Stimulated activated CD8-positive, alpha-beta memory T cell treated with anti-CD3 and anti-CD28 coated beads, Interleukin-7, amount 100 ng/mL, for 1 hour (primary cell): ENCODE data around the gene DPPA4.

Source experiments
- DNase-seq, 2 donors: peaks; one replicate each; pipeline ENCODE4 v3.0.0-alpha.2; 2020; ENCODE audit warnings: low read depth in 2 of 2

DPPA4 gene

GRCh38 chr3:109339197-109339596 is 1.9 kb upstream of the DPPA4 start:
- no peak for DNase-seq

DNA sequence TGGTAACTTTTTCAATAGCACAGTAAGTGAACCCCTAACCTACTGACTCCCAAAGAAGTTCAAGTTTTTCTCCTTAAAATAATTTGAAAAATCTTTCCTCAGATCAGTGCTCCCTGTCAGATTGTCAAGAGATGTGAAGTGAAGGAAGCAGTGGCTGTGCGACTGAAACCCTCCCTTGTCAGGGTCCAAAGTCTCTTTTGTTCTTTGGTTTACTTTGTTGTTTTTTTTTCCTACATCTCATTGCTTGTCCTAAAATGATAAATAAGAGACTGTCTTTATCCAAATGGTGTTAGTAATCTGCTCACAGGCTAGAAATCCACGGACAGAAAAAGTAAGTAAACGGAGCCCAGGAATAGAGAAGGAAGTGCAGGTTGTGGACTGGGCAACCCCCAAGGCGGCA is 976 bp upstream of the DPPA4 start:
- DNase-seq: no peak

DNA sequence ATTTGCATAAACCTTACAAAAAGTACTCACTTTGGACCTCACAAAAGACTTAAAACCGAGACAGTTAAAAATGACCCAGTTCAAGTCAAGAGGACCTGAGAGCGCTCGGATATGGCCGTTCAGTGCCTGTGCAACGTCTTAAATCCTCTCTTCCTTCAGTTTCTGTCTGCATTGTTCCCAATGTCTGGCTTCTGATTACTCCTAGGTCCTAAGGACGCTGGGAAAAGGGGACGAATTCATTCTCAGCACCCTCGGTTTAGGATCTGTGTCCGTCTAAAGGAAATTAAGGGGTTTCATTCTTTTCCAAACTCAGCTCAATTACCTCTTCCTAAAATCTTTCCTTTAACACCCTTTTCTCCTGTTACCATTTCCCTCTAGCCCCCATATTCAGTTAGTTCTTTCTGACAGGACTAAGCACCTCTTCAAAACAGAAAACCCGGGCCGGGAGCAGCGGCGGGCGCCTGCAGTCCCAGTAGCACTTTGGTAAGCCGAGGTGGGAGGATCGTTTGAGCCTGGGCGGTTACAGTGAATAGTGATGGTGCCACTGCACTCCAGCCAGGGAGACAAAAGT is 970 bp downstream of the DPPA4 start:
- DNase-seq: no peak

DNA sequence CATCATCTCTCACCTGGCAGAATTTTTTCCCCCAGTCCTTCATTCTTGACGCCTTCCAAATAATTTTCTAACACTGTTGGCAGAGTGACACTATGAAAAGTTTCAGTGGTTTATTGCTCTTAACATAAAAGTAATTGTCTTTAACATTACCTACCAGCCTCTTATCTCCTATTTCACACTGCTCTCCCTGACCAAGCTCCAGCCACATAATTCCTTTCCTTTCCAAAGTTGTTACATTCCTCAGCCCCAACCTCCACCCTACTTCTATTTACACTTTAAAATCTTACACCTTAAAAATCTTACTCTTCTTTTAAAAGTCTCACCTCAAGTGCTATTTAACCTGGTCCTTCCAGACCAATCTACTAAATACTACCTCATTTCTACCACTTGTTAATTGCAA is 2.8 kb downstream of the DPPA4 start:
- no peak for DNase-seq

- DNase-seq: no peak
Observed at GRCh38 chr3:109331692-109332091, 5.7 kb downstream of the DPPA4 start.

- no peak for DNase-seq
Observed at GRCh38 chr3:109330405-109330804, 6.9 kb downstream of the DPPA4 start.

GRCh38 chr3:109328202-109328601 is 9.1 kb downstream of the DPPA4 start:
- no peak for DNase-seq

GRCh38 chr3:109325657-109326056 is 11.7 kb downstream of the DPPA4 start:
- DNase-seq: no peak

- no peak for DNase-seq
Observed at GRCh38 chr3:109325109-109325508, 12.2 kb downstream of the DPPA4 start.

DNA sequence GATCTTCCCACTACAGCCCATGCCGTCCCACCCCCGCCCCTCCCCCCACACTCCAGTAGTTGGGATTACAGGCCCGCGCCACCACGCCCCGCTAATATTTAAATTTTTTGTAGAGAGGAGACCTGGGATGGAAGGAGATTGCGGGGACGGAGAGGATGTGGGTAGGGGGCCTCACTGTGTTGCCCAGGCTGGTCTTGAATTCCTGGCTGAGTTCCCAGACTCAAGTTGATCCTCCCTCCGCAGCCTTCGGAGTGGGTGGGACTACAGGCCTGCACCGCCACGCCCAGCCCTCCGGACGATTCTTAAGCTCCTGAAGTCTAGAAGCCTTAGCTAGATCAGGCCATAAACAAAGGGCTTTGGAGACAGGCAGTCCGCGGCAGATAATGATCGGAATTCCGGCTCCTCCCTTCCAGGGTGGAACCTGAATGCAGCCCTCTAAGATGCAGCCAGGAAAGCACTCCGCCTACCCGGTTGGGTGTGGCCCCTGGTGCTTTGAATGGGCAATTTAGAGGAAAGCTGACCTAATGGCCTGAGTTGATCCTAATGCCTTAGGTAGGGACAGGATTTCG is 21.1 kb downstream of the DPPA4 start, which contains the start of gene DPPA2:
Gene DPPA2, minus strand, starts transcription at position 356 of the 569 bp plus-strand sequence. CDS start 1,975 bp downstream, outside the sequence.
- no peak for DNase-seq

GRCh38 chr3:109313061-109313460 is 24.3 kb downstream of the DPPA4 start:
- DNase-seq: no peak

DNA sequence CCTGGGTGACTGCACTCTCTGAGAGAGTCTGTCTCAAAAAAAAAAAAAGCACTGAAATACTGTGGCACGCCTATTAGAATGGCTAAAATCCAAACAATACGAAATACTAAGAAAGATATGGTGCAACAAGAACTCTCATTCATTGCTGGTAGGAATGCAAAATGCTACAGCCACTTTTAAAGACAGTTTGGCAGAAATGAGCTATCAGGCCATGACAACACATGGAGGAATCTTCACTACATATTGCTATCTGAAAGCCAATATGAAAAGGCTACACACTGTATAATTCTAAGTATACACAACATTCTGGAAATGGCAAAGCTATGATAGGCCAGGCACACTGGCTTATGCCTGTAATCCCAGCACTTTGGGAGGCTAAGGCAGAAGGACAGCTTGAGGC is 39.9 kb downstream of the DPPA4 start:
- no peak for DNase-seq

GRCh38 chr3:109284071-109284470 is 53.3 kb downstream of the DPPA4 start:
- no peak for DNase-seq

- no peak for DNase-seq
Observed at GRCh38 chr3:109278546-109278945, 58.8 kb downstream of the DPPA4 start.

DNA sequence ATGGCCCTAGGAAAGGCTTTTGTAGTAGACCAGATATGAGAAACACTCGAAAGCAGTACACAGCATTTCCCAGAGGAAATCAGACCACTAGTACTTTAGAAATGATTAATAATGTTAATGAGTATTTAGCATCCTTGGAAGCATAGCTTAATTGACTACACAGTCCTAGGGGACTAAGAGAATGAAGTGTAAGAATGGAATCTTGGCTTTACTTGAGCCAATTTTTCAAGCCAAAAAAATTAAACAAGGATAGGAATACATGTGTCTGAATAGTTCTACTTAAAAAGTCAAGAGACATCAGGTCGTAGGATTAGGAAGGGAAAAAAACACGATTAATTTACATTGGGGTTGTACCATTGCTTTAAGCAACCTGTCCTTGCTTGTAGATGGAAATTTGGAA is 59.2 kb downstream of the DPPA4 start:
- DNase-seq: no peak
